Panc1 (cell line): ENCODE results near the gene DLG2. TPM values are rescaled to one million over a fixed set of nuclear protein-coding genes. Genes with fewer than 3 reads are reported as not detected.

ENCODE experiments used
- ATAC-seq: fragments of 200-7000 bp; cut with Tn5 transposase; 2 replicates; pipeline ENCODE4 v1.9.1; 2020; ENCODE audit warnings: mild to moderate bottlenecking, moderate library complexity
- BruUV-seq: library from RNA; stranded (reverse); fragments of 400-500 nt; replicated peaks from 2 replicates; lab custom pipeline; 2021; lab: Mats Ljungman, UMichigan
- CTCF ChIA-PET: fragments of 300-600 bp; sonication (Branson Sonifier 250); formaldehyde crosslinking; loops from one replicate; lab custom pipeline; 2022; ENCODE audit warnings: antibody characterized with exemption; lab: Charles Lee
- POLR2A ChIA-PET: fragments of 300-600 bp; sonication (Branson Sonifier 250); formaldehyde crosslinking; loops from one replicate; lab custom pipeline; 2022; ENCODE audit warnings: antibody characterized with exemption; lab: Charles Lee
- DNase-seq: peaks from one replicate; pipeline ENCODE4 v3.0.0-alpha.2; 2010; ENCODE audit warnings: low read depth, low spot score
- H3K27ac ChIP-seq: 2 replicates; pipeline ENCODE4 v1.5.1; 2011; ENCODE audit warnings: mild to moderate bottlenecking, low read length, inconsistent platforms
- H3K27me3 ChIP-seq: fragments of 200-500 bp; sonication (Bioruptor generic); 2 replicates; pipeline ENCODE4 v1.6.0; 2014; ENCODE audit warnings: low read length, inconsistent platforms; ENCODE audit not compliant: control insufficient read depth, insufficient read depth
- H3K36me3 ChIP-seq: fragments of 200-500 bp; sonication (Bioruptor generic); 2 replicates; pipeline ENCODE4 v1.5.1; 2014; ENCODE audit warnings: inconsistent platforms, mild to moderate bottlenecking, low read length, moderate library complexity; ENCODE audit not compliant: control insufficient read depth, insufficient read depth
- H3K4me1 ChIP-seq: 2 replicates; pipeline ENCODE4 v1.5.1; 2011; ENCODE audit warnings: inconsistent platforms, mild to moderate bottlenecking, low read length, moderate library complexity; ENCODE audit not compliant: control insufficient read depth, insufficient read depth
- H3K4me3 ChIP-seq, 2 experiments: 2 replicates each; pipeline ENCODE4 v1.5.1; 2011 to 2012; ENCODE audit warnings: low read depth in 2 of 2, low read length in 2 of 2, mild to moderate bottlenecking in 2 of 2, inconsistent platforms in 1 of 2, moderate library complexity in 1 of 2
- H3K9me3 ChIP-seq: fragments of 200-500 bp; sonication (Bioruptor generic); 2 replicates; pipeline ENCODE4 v1.5.1; 2014; ENCODE audit warnings: low read depth, mild to moderate bottlenecking, inconsistent platforms, low read length, moderate library complexity; ENCODE audit not compliant: control insufficient read depth, insufficient read depth
- CTCF ChIP-seq: fragments of 450-650 bp; IDR thresholded peaks from 2 replicates; pipeline ENCODE4 v1.5.1; 2017; ENCODE audit warnings: mild to moderate bottlenecking
- POLR2AphosphoS5 ChIP-seq: IDR thresholded peaks from 2 replicates; pipeline ENCODE4 v1.6.1; 2012; ENCODE audit warnings: mild to moderate bottlenecking, low read depth, low read length, moderate library complexity
- REST ChIP-seq, 2 experiments: IDR thresholded peaks; 2 replicates each; pipeline ENCODE4 v1.6.1; 2011 to 2012; ENCODE audit warnings: low read depth in 2 of 2, control low read depth in 1 of 2, low read length in 1 of 2, mild to moderate bottlenecking in 1 of 2, moderate library complexity in 1 of 2; ENCODE audit not compliant: insufficient read depth in 1 of 2
- SIN3A ChIP-seq: IDR thresholded peaks from 2 replicates; pipeline ENCODE4 v1.6.1; 2012; ENCODE audit warnings: low read depth, mild to moderate bottlenecking, low read length, moderate library complexity, borderline replicate concordance; ENCODE audit not compliant: insufficient read depth
- TCF7L2 ChIP-seq: IDR thresholded peaks from 2 replicates; pipeline ENCODE4 v1.6.1; 2011; ENCODE audit warnings: mild to moderate bottlenecking, low read depth, low read length, inconsistent platforms
- in situ Hi-C: cut with HindIII; loops from 2 replicates; pipeline ENCODE4 v1.10.0; 2016; ENCODE audit warnings: low sequenced_read_pairs, low pct_unique_long_range_greater_than_20kb
- intact Hi-C: fragments of 100-400 bp; cut with micrococcal nuclease; formaldehyde crosslinking; loops from one replicate; pipeline ENCODE4 v1.10.0; 2022; ENCODE audit not compliant: unreplicated experiment
- total RNA-seq: library from RNA; stranded (reverse); gene quantifications from one replicate; pipeline ENCODE4 v1.2.1, GENCODE V29; 2021; ENCODE audit not compliant: unreplicated experiment

DLG2 gene
- total RNA-seq, 1 experiment from 2014 or later: 4.2 TPM

GRCh38 chr11:85123752-85124231, 503.4 kb downstream of the DLG2 start:
- H3K27ac ChIP-seq: no peak overlapping the region
- in situ Hi-C loops (no loop called here), intact Hi-C loops (no loop called here)
- H3K4me1 ChIP-seq: no peaks in the 10 kb centered on the region
- no peak overlapping the region for H3K4me3 ChIP-seq
- no peak for ATAC-seq
- H3K9me3 ChIP-seq: no peaks in the 10 kb centered on the region
- BruUV-seq: no TSS peak
- no peaks in the 10 kb centered on the region for H3K36me3 ChIP-seq
- ChIA-PET CTCF (no interaction called here), POLR2A (no interaction called here)
- TF ChIP-seq TCF7L2 (no peak), SIN3A (no peak), POLR2AphosphoS5 (no peak), REST (IDR thresholded peaks at IDR 0.05; ENCODE audit: insufficient read depth in 1 of 2, low read depth in 2 of 2, low read length in 1 of 2) (no peak), CTCF (no peak)
- H3K27me3 ChIP-seq: no peaks in the 10 kb centered on the region
- no peak for DNase-seq

GRCh38 chr11:85118151-85118550, 509.0 kb downstream of the DLG2 start:
- no peak for ATAC-seq
- Histone ChIP-seq H3K4me1 (no peaks in the 10 kb centered on the region), H3K4me3 (no peak overlapping the region), H3K27ac (no peak overlapping the region), H3K27me3 (no peaks in the 10 kb centered on the region), H3K9me3 (no peaks in the 10 kb centered on the region), H3K36me3 (no peaks in the 10 kb centered on the region)
- in situ Hi-C loops (no loop called here), intact Hi-C loops (no loop called here)
- BruUV-seq: no TSS peak
- no peak for DNase-seq
- TF ChIP-seq REST (IDR thresholded peaks at IDR 0.05; ENCODE audit: insufficient read depth in 1 of 2, low read depth in 2 of 2, low read length in 1 of 2) (no peak), POLR2AphosphoS5 (no peak), TCF7L2 (no peak), SIN3A (no peak)
- ChIA-PET CTCF (no interaction called here), POLR2A (no interaction called here)
